ENCODE measurements around the gene GNS.

Gene GNS

GRCh38 chr12:64736771-64737170, 22.4 kb downstream of the GNS start:
- no peak for DNase-seq (ENCODE audit: low spot score)

- DNase-seq (ENCODE audit: low spot score) = no peak
Measured at GRCh38 chr12:64735442-64735841, 23.8 kb downstream of the GNS start.

GRCh38 chr12:64733857-64734256, 25.3 kb downstream of the GNS start:
- DNase-seq (ENCODE audit: low spot score) = no peak

- DNase-seq (ENCODE audit: low spot score) = no peak
Measured at GRCh38 chr12:64731683-64732082, 27.5 kb downstream of the GNS start.

- no peak for DNase-seq (ENCODE audit: low spot score)
Measured at GRCh38 chr12:64730588-64730969, 28.6 kb downstream of the GNS start.

GRCh38 chr12:64729909-64730587, 29.2 kb downstream of the GNS start:
- DNase-seq (ENCODE audit: low spot score) = no peak

- DNase-seq (ENCODE audit: low spot score) = no peak
Measured at GRCh38 chr12:64724201-64724745, 34.9 kb downstream of the GNS start.

- no peak for DNase-seq (ENCODE audit: low spot score)
Measured at GRCh38 chr12:64723630-64724029, 35.6 kb downstream of the GNS start.

- DNase-seq (ENCODE audit: low spot score) = no peak
Measured at GRCh38 chr12:64722835-64723234, 36.4 kb downstream of the GNS start.

GRCh38 chr12:64720884-64721283, 38.3 kb downstream of the GNS start:
- DNase-seq (ENCODE audit: low spot score) = no peak

GRCh38 chr12:64718649-64719048, 40.6 kb downstream of the GNS start:
- no peak for DNase-seq (ENCODE audit: low spot score)

- DNase-seq (ENCODE audit: low spot score) = no peak
Measured at GRCh38 chr12:64716839-64717455, 42.3 kb downstream of the GNS start.

- DNase-seq (ENCODE audit: low spot score) = no peak
Measured at GRCh38 chr12:64716371-64716770, 42.8 kb downstream of the GNS start.

GRCh38 chr12:64714551-64714968, 44.6 kb downstream of the GNS start:
- DNase-seq (ENCODE audit: low spot score) = no peak

- DNase-seq (ENCODE audit: low spot score) = no peak
Measured at GRCh38 chr12:64713376-64713775, 45.8 kb downstream of the GNS start.

- no peak for DNase-seq (ENCODE audit: low spot score)
Measured at GRCh38 chr12:64709429-64709828, 49.8 kb downstream of the GNS start.

- no peak for DNase-seq (ENCODE audit: low spot score)
Measured at GRCh38 chr12:64707926-64708325, 51.3 kb downstream of the GNS start.

- no peak for DNase-seq (ENCODE audit: low spot score)
Measured at GRCh38 chr12:64707362-64707761, 51.8 kb downstream of the GNS start.

GRCh38 chr12:64706857-64707256, 52.3 kb downstream of the GNS start:
- no peak for DNase-seq (ENCODE audit: low spot score)

- DNase-seq (ENCODE audit: low spot score) = no peak
Measured at GRCh38 chr12:64706306-64706705, 52.9 kb downstream of the GNS start.

- DNase-seq (ENCODE audit: low spot score) = no peak
Measured at GRCh38 chr12:64701283-64701682, 57.9 kb downstream of the GNS start.

- DNase-seq (ENCODE audit: low spot score) = no peak
Measured at GRCh38 chr12:64700532-64700931, 58.7 kb downstream of the GNS start.

GRCh38 chr12:64699504-64700115, 59.6 kb downstream of the GNS start:
- DNase-seq (ENCODE audit: low spot score) = no peak
